Stimulated activated CD8-positive, alpha-beta memory T cell treated with anti-CD3 and anti-CD28 coated beads, Interleukin-7, amount 100 ng/mL, for 48 hours (primary cell): ENCODE results near the gene DEPDC5.
"Not testable (repeated sequence)": the region's sequence is repeated elsewhere in the genome, so short reads cannot be mapped to it uniquely, and the experiment has no call there.

ENCODE experiments used
- DNase-seq, 2 donors: peaks; one replicate each; pipeline ENCODE4 v3.0.0-alpha.2; 2020; ENCODE audit warnings: low read depth in 1 of 2; ENCODE audit errors: extremely low read depth in 1 of 2

The DEPDC5 gene

GRCh38 chr22:31813898-31814297 lies 60.1 kb downstream of the DEPDC5 start:
- DNase-seq = not testable (repeated sequence)

GRCh38 chr22:31814942-31815341 lies 61.1 kb downstream of the DEPDC5 start:
- no peak for DNase-seq

- DNase-seq = not testable (repeated sequence)
These were observed 61.6 kb downstream of the DEPDC5 start for GRCh38 chr22:31815383-31815814.

GRCh38 chr22:31816750-31817149 lies 62.9 kb downstream of the DEPDC5 start:
- DNase-seq = no peak

GRCh38 chr22:31818481-31819392 lies 64.9 kb downstream of the DEPDC5 start:
- peak in 1 of 2 donors; percentile 32 for DNase-seq

- DNase-seq = no peak
These were observed 66.8 kb downstream of the DEPDC5 start for GRCh38 chr22:31820655-31821054.

- DNase-seq = no peak
These were observed 67.8 kb downstream of the DEPDC5 start for GRCh38 chr22:31821572-31821971.

- DNase-seq = no peak
These were observed 68.7 kb downstream of the DEPDC5 start for GRCh38 chr22:31822523-31822922.

- DNase-seq = no peak
These were observed 71.7 kb downstream of the DEPDC5 start for GRCh38 chr22:31825513-31825912.

- no peak for DNase-seq
These were observed 72.6 kb downstream of the DEPDC5 start for GRCh38 chr22:31826443-31826842.

- DNase-seq = no peak
These were observed 74.9 kb downstream of the DEPDC5 start for GRCh38 chr22:31828739-31829138.

GRCh38 chr22:31829505-31829904 lies 75.7 kb downstream of the DEPDC5 start:
- DNase-seq = peak; percentile 18 to 65

GRCh38 chr22:31830721-31831070 lies 76.9 kb downstream of the DEPDC5 start:
- DNase-seq = no peak

- no peak for DNase-seq
These were observed 80.1 kb downstream of the DEPDC5 start for GRCh38 chr22:31833930-31834329.

GRCh38 chr22:31836010-31836409 lies 82.2 kb downstream of the DEPDC5 start:
- DNase-seq = no peak

GRCh38 chr22:31838917-31839316 lies 85.1 kb downstream of the DEPDC5 start:
- no peak for DNase-seq

GRCh38 chr22:31839986-31840385 lies 86.2 kb downstream of the DEPDC5 start:
- DNase-seq = no peak

GRCh38 chr22:31840585-31840984 lies 86.8 kb downstream of the DEPDC5 start:
- DNase-seq = no peak

- DNase-seq = no peak
These were observed 87.4 kb downstream of the DEPDC5 start for GRCh38 chr22:31841078-31841827.

- DNase-seq = no peak
These were observed 89.7 kb downstream of the DEPDC5 start for GRCh38 chr22:31843526-31843925.

- DNase-seq = no peak
These were observed 91.1 kb downstream of the DEPDC5 start for GRCh38 chr22:31844941-31845340.
